Measurements from ENCODE around the gene FLCN.

The FLCN gene

GRCh38 chr17:17264430-17264829, 27.5 kb upstream of the FLCN start:
- peaks cover 89% of the 10 kb centered on the region for H3K36me3 ChIP-seq (ENCODE audit: insufficient read depth, low read length)
- no peak for DNase-seq

GRCh38 chr17:17258998-17259397, 22.0 kb upstream of the FLCN start:
- Histone ChIP-seq H3K9ac (ENCODE audit: low read depth, low read length) (no peak overlapping the region), H3K79me2 (ENCODE audit: insufficient read depth, low read length) (peaks cover 8% of the 10 kb centered on the region; the same call in 1 of the 2 replicates), H3K27me3 (ENCODE audit: insufficient read depth, low read length, poor library complexity) (no peaks in the 10 kb centered on the region), H4K20me1 (ENCODE audit: insufficient read depth, low read length) (peaks cover 2% of the 10 kb centered on the region; the same call in 1 of the 2 replicates), H2AFZ (ENCODE audit: low read depth, low read length) (no peak overlapping the region), H3K4me3 (ENCODE audit: low read depth in 1 of 2, low read length in 2 of 2) (no peak overlapping the region), H3K4me2 (ENCODE audit: insufficient read depth, low read length) (no peak overlapping the region), H3K4me1 (ENCODE audit: insufficient read depth, low read length) (no peaks in the 10 kb centered on the region), H3K9me3 (ENCODE audit: insufficient read depth, low read length, severe bottlenecking) (no peaks in the 10 kb centered on the region), H3K27ac (ENCODE audit: low read length) (no peak overlapping the region), H3K36me3 (ENCODE audit: insufficient read depth, low read length) (peaks cover 85% of the 10 kb centered on the region)
- no peak for TF ChIP-seq EZH2 (IDR thresholded peaks at IDR 0.05; ENCODE audit: borderline replicate concordance, low read depth, low read length, severe bottlenecking)
- no peak for TF ChIP-seq CTCF (IDR thresholded peaks at IDR 0.05; ENCODE audit: borderline replicate concordance, extremely low read depth, low read length, poor library complexity, severe bottlenecking)
- no peak for ATAC-seq (ENCODE audit: insufficient read depth, low read depth)
- DNase-seq, result no peak

More at GRCh38 chr17:17264430-17264829, 27.5 kb upstream of the FLCN start:
- TF ChIP-seq CTCF (IDR thresholded peaks at IDR 0.05; ENCODE audit: borderline replicate concordance, extremely low read depth, low read length, poor library complexity, severe bottlenecking) (no peak), EZH2 (IDR thresholded peaks at IDR 0.05; ENCODE audit: borderline replicate concordance, low read depth, low read length, severe bottlenecking) (no peak)
- Histone ChIP-seq H3K9ac (ENCODE audit: low read depth, low read length) (no peak overlapping the region), H2AFZ (ENCODE audit: low read depth, low read length) (no peak overlapping the region), H3K9me3 (ENCODE audit: insufficient read depth, low read length, severe bottlenecking) (no peaks in the 10 kb centered on the region), H3K4me2 (ENCODE audit: insufficient read depth, low read length) (no peak overlapping the region), H3K79me2 (ENCODE audit: insufficient read depth, low read length) (peaks cover 15% of the 10 kb centered on the region; the same call in 1 of the 2 replicates), H3K27me3 (ENCODE audit: insufficient read depth, low read length, poor library complexity) (no peaks in the 10 kb centered on the region), H4K20me1 (ENCODE audit: insufficient read depth, low read length) (peaks cover 2% of the 10 kb centered on the region; the same call in 1 of the 2 replicates), H3K4me1 (ENCODE audit: insufficient read depth, low read length) (no peaks in the 10 kb centered on the region), H3K4me3 (ENCODE audit: low read depth in 1 of 2, low read length in 2 of 2) (no peak overlapping the region), H3K27ac (ENCODE audit: low read length) (no peak overlapping the region)
- no peak for ATAC-seq (ENCODE audit: insufficient read depth, low read depth)

GRCh38 chr17:17258011-17258410, 21.0 kb upstream of the FLCN start:
- H3K9me3 ChIP-seq (ENCODE audit: insufficient read depth, low read length, severe bottlenecking), result no peaks in the 10 kb centered on the region
- no peak for ATAC-seq (ENCODE audit: insufficient read depth, low read depth)
- TF ChIP-seq CTCF (IDR thresholded peaks at IDR 0.05; ENCODE audit: borderline replicate concordance, extremely low read depth, low read length, poor library complexity, severe bottlenecking), result no peak
- no peak for TF ChIP-seq EZH2 (IDR thresholded peaks at IDR 0.05; ENCODE audit: borderline replicate concordance, low read depth, low read length, severe bottlenecking)

More at GRCh38 chr17:17258011-17258410, 21.0 kb upstream of the FLCN start:
- Histone ChIP-seq H3K9ac (ENCODE audit: low read depth, low read length) (no peak overlapping the region), H3K4me2 (ENCODE audit: insufficient read depth, low read length) (no peak overlapping the region), H4K20me1 (ENCODE audit: insufficient read depth, low read length) (peaks cover 2% of the 10 kb centered on the region; the same call in 1 of the 2 replicates), H3K4me1 (ENCODE audit: insufficient read depth, low read length) (no peaks in the 10 kb centered on the region), H3K36me3 (ENCODE audit: insufficient read depth, low read length) (peaks cover 90% of the 10 kb centered on the region), H3K4me3 (ENCODE audit: low read depth in 1 of 2, low read length in 2 of 2) (no peak overlapping the region), H3K79me2 (ENCODE audit: insufficient read depth, low read length) (peaks cover 8% of the 10 kb centered on the region; the same call in 1 of the 2 replicates), H3K27me3 (ENCODE audit: insufficient read depth, low read length, poor library complexity) (no peaks in the 10 kb centered on the region), H3K27ac (ENCODE audit: low read length) (no peak overlapping the region), H2AFZ (ENCODE audit: low read depth, low read length) (no peak overlapping the region)
- DNase-seq, result no peak

Measured in DND-41 (cell line).